Measurements from ENCODE around the gene TPD52L1. TPM values are rescaled to one million over a fixed set of nuclear protein-coding genes. Genes with fewer than 3 reads are reported as not detected.

Gene TPD52L1
- total RNA-seq, 1 donor, result 35.5 TPM

DNA sequence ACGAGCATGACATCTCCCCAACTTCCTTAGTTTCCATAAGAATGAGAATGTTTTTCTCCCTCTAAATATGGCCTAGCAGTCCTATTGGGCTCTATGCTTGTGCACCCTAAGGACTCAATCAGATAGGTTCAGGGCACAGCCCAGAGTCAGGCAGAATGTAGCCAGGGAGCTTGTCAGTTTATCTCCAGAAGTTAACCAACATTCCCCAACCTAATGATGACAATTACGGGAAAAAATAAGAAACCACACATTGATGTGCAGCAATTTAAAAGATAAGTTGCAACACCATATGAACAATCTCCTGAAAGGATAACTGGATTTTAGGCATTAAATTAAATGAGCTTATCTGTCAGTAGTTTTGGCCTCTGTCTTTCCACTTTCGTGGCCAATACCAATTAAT is 77.1 kb downstream of the TPD52L1 start:
- Histone ChIP-seq H4K20me1 (ENCODE audit: insufficient read depth, low read length) (no peaks in the 10 kb centered on the region), H3K27me3 (ENCODE audit: insufficient read depth, low read length) (no peaks in the 10 kb centered on the region), H3K27ac (ENCODE audit: low read depth, low read length) (no peak overlapping the region), H3K9me3 (ENCODE audit: low read depth, low read length) (no peaks in the 10 kb centered on the region), H3K4me2 (ENCODE audit: insufficient read depth, low read length) (no peak overlapping the region), H2AFZ (ENCODE audit: low read length) (no peak overlapping the region), H3K36me3 (ENCODE audit: insufficient read depth, low read length) (no peaks in the 10 kb centered on the region), H3K4me3 (ENCODE audit: insufficient read depth, low read length) (no peak overlapping the region), H3K79me2 (ENCODE audit: insufficient read depth, low read length) (no peaks in the 10 kb centered on the region), H3K4me1 (ENCODE audit: insufficient read depth, low read length) (peaks cover 20% of the 10 kb centered on the region)
- no peak for DNase-seq (ENCODE audit: insufficient read length, low spot score, missing footprints)
- no peak for TF ChIP-seq CTCF (IDR thresholded peaks at IDR 0.05; ENCODE audit: extremely low read depth, low read depth, low read length)

DNA sequence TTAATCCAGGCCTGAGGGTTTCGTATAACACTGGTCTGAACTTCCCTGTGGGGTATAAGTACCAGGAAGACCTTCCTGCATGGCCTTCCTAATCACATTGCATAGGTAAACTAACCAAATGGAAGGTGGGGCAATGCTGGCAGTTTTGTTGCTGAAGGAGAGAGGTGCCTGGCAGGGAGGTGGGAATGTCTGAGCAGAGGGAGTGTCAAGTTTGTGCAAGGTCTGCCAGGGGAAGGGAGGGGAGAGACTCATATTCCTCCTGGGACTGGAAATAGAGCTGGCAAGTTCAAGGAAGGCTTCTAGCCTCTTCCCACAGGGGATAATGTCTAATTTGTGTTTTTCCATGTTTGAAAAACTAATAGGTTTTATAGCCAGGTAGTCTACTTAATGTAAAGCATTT is 77.6 kb downstream of the TPD52L1 start:
- no peak overlapping the region for H3K4me2 ChIP-seq (ENCODE audit: insufficient read depth, low read length)
- no peaks in the 10 kb centered on the region for H3K36me3 ChIP-seq (ENCODE audit: insufficient read depth, low read length)
- H3K9me3 ChIP-seq (ENCODE audit: low read depth, low read length), result no peaks in the 10 kb centered on the region
- no peaks in the 10 kb centered on the region for H3K79me2 ChIP-seq (ENCODE audit: insufficient read depth, low read length)
- no peak for DNase-seq (ENCODE audit: insufficient read length, low spot score, missing footprints)
- H2AFZ ChIP-seq (ENCODE audit: low read length), result no peak overlapping the region
- H3K4me3 ChIP-seq (ENCODE audit: insufficient read depth, low read length), result no peak overlapping the region
- TF ChIP-seq CTCF (IDR thresholded peaks at IDR 0.05; ENCODE audit: extremely low read depth, low read depth, low read length), result no peak
- no peaks in the 10 kb centered on the region for H4K20me1 ChIP-seq (ENCODE audit: insufficient read depth, low read length)
- no peaks in the 10 kb centered on the region for H3K27me3 ChIP-seq (ENCODE audit: insufficient read depth, low read length)
- H3K4me1 ChIP-seq (ENCODE audit: insufficient read depth, low read length), result peaks cover 20% of the 10 kb centered on the region
- H3K27ac ChIP-seq (ENCODE audit: low read depth, low read length), result no peak overlapping the region

DNA sequence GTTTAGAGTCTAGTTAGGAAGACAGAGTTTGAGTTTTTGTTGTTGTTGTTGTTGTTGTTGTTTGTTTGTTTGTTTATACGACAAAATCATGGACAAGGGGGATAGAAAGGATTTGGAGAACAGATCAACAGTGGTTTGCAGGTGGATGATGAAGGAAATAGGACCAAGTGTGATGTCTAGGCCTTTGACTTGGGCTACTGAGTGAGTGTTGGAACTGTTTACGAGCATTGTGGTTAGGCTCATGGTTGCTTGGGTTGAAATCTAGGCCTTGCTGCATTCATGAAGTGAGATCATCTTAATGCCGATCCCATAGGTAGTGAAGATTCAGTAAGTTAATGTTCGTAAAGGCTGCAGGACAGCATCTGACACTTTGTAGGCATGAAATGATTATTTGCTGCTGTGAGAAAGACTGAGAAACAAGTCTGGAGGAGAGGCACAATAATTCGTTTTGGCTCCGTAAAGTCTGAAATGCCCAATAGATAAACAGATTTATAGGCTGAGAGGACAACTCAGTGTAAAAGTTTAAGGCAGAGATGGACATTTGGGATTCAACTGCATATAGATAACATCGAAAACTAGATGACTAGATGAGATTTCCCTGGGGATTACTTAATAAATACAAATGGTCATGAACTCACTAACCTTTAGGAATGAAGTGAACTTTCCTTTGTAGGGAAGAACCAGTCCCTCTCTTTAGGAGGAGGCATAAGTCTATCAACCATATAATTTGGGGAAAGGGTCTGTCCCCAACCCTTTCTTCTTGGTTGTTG is 78.2 kb downstream of the TPD52L1 start:
- Histone ChIP-seq H3K27ac (ENCODE audit: low read depth, low read length) (no peak overlapping the region), H3K4me2 (ENCODE audit: insufficient read depth, low read length) (no peak overlapping the region), H3K4me1 (ENCODE audit: insufficient read depth, low read length) (peaks cover 20% of the 10 kb centered on the region)

More for the DNA sequence above, 78.2 kb downstream of the TPD52L1 start:
- H3K36me3 ChIP-seq (ENCODE audit: insufficient read depth, low read length), result no peaks in the 10 kb centered on the region
- no peaks in the 10 kb centered on the region for H3K79me2 ChIP-seq (ENCODE audit: insufficient read depth, low read length)
- no peaks in the 10 kb centered on the region for H4K20me1 ChIP-seq (ENCODE audit: insufficient read depth, low read length)
- no peak overlapping the region for H3K4me3 ChIP-seq (ENCODE audit: insufficient read depth, low read length)
- H3K9me3 ChIP-seq (ENCODE audit: low read depth, low read length), result no peaks in the 10 kb centered on the region
- no peak for TF ChIP-seq CTCF (IDR thresholded peaks at IDR 0.05; ENCODE audit: extremely low read depth, low read depth, low read length)
- H3K27me3 ChIP-seq (ENCODE audit: insufficient read depth, low read length), result no peaks in the 10 kb centered on the region
- no peak for DNase-seq (ENCODE audit: insufficient read length, low spot score, missing footprints)
- H2AFZ ChIP-seq (ENCODE audit: low read length), result no peak overlapping the region
